ENCODE measurements around the gene IGSF21. TPM values are rescaled to one million over a fixed set of nuclear protein-coding genes. Genes with fewer than 3 reads are reported as not detected.

The IGSF21 gene
- total RNA-seq, 1 donor from 2014 or later, result 4.4 TPM

DNA sequence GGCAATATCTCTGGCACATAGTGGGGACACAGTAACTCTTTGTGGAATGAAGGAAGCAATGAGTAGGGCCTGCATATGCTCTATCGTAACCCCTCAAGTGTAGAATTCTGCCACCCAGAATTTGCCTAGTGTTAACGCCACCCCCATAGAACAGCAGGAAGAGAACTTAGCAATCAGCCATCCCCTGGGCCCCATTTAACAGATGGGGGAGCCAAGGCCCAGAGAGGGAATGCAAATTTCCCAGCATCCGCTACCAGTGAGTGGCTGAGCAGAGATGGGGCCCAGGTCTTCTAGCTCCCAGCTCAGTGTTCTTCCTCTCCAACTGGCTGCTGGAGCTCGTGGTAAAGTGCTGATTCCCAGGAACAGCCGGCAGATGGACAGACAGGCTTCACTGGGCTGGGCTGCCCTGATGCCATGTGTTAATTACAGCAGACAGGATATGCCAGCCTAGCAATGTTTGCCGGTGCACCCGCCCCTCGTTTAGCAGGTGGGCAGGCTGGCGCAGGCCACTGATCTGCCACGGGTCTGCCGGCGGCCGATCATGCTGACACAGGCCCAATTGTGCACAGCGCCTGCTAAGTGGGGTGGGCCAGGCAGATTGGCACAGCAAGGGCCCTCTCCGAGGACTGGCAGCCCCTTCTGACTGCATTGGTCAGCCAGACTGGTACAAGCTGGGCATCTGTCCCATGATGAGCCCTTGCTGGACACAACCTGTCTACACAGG, 171.9 kb downstream of the IGSF21 start:
- peaks cover 9% of the 10 kb centered on the region for H3K27me3 Mint-ChIP-seq (ENCODE audit: unreplicated experiment)
- H3K36me3 Mint-ChIP-seq (ENCODE audit: low read depth, unreplicated experiment), result no peaks in the 10 kb centered on the region
- H3K9me3 Mint-ChIP-seq (ENCODE audit: unreplicated experiment), result no peaks in the 10 kb centered on the region
- TF ChIP-seq, protein P1, sequence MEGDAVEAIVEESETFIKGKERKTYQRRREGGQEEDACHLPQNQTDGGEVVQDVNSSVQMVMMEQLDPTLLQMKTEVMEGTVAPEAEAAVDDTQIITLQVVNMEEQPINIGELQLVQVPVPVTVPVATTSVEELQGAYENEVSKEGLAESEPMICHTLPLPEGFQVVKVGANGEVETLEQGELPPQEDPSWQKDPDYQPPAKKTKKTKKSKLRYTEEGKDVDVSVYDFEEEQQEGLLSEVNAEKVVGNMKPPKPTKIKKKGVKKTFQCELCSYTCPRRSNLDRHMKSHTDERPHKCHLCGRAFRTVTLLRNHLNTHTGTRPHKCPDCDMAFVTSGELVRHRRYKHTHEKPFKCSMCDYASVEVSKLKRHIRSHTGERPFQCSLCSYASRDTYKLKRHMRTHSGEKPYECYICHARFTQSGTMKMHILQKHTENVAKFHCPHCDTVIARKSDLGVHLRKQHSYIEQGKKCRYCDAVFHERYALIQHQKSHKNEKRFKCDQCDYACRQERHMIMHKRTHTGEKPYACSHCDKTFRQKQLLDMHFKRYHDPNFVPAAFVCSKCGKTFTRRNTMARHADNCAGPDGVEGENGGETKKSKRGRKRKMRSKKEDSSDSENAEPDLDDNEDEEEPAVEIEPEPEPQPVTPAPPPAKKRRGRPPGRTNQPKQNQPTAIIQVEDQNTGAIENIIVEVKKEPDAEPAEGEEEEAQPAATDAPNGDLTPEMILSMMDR (IDR thresholded peaks at IDR 0.05; ENCODE audit: unreplicated experiment), result no peak
- no peak overlapping the region for H3K4me3 Mint-ChIP-seq (ENCODE audit: unreplicated experiment)
- no peak for DNase-seq (ENCODE audit: low spot score)
- H3K27ac Mint-ChIP-seq (ENCODE audit: unreplicated experiment), result no peak overlapping the region
- peaks cover 2% of the 10 kb centered on the region for H3K4me1 Mint-ChIP-seq (ENCODE audit: unreplicated experiment)

DNA sequence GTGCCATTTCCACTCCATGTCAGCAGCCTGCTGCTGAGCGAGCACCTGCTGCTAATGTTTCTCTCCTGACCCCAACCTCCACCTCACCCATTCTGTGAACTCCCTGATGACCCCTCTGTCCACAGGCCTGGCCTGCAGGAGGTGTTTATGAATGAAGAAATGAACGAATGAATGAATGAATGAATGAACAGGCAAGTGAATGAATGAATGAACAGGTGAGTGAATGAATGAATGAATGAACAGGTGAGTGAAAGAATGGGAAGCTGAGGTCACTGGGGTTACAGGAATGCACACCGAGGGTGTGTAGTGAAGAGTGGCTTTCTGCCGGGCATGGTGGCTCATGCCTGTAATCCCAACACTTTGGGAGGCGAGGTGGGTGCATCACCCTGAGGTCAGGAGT, 173.4 kb downstream of the IGSF21 start:
- H3K4me3 Mint-ChIP-seq (ENCODE audit: unreplicated experiment), result no peak overlapping the region
- no peaks in the 10 kb centered on the region for H3K36me3 Mint-ChIP-seq (ENCODE audit: low read depth, unreplicated experiment)
- H3K4me1 Mint-ChIP-seq (ENCODE audit: unreplicated experiment), result peaks cover 2% of the 10 kb centered on the region
- DNase-seq (ENCODE audit: low spot score), result no peak
- H3K27me3 Mint-ChIP-seq (ENCODE audit: unreplicated experiment), result peaks cover 9% of the 10 kb centered on the region
- no peaks in the 10 kb centered on the region for H3K9me3 Mint-ChIP-seq (ENCODE audit: unreplicated experiment)
- no peak overlapping the region for H3K27ac Mint-ChIP-seq (ENCODE audit: unreplicated experiment)
- TF ChIP-seq, protein P1 (IDR thresholded peaks at IDR 0.05; ENCODE audit: unreplicated experiment), result no peak

DNA sequence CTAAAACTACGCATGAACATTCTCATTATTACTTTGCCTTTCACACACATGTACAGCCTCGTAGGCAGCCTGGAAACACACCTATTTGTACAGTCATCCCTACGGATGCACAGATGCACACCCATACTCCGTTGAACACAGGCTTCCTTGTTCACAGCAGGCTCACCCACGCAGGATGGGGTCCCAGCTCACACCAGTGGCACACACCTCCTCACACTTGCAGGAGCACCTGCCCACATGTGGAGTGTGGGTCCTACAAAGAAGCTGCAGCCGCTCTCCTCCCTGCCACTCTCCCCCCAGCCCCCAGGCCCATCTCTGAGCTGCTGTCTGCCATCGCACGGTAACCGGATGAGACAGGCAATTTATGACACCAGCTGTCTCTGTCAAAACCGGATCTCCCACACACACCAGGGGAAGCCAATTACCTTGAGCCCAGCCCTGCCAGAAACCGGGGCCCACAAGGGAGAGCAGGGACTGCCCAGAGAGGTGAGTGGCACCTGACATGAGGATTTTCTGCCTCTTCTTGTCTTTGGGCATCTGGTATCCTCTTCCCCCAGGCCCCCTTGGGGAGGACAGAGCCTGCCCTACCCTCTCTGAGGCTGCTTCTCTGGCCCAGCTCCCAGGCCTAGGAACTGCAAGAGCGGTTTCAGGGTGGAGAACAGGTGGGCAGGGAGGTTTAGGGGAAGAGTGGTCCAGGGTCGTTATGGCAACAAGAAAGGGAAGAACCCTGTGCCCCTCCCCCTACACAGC, 175.4 kb downstream of the IGSF21 start:
- Mint-ChIP-seq H3K4me3 (ENCODE audit: unreplicated experiment) (no peak overlapping the region), H3K27ac (ENCODE audit: unreplicated experiment) (no peak overlapping the region), H3K36me3 (ENCODE audit: low read depth, unreplicated experiment) (no peaks in the 10 kb centered on the region), H3K9me3 (ENCODE audit: unreplicated experiment) (no peaks in the 10 kb centered on the region), H3K4me1 (ENCODE audit: unreplicated experiment) (peaks cover 2% of the 10 kb centered on the region), H3K27me3 (ENCODE audit: unreplicated experiment) (peaks cover 9% of the 10 kb centered on the region)
- TF ChIP-seq, protein P1 (IDR thresholded peaks at IDR 0.05; ENCODE audit: unreplicated experiment), result no peak
- DNase-seq (ENCODE audit: low spot score), result no peak

DNA sequence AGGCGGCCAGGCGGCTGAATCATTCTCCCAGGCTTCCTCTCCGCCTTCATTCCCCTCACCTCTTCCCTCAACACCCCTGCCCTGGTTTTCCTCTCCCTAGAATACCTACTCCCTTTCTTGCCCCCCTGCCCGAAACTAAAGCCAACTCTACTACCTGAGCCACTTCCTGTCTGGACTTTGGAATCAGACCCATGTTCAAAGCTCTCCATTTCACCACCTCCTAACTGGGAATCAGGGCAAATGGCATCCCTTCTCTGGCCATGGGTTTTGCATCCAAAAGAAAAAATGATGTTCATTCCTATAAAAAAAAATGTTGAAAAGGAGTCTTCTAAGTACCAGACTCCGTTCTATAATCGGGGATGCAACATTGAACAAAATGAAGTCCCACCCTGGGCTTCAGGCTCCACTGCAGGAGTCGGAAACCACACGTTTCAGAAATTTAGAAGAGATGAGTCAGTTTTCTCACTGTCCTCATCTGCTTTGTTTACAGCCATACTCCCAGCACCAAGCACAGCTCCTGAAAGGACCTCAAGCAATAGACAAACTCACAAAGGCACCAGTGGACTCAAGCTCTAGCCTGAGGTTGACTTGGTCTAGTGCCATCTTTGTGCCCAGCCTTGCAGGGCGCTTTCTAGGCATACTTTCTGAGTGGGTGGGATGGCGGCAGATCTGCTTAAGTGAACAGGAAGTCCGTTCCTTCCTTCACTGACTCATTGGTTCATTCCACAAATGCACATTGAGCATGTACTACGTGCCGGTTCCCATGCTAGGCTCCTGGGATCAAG, 176.2 kb downstream of the IGSF21 start:
- Mint-ChIP-seq H3K27me3 (ENCODE audit: unreplicated experiment) (peaks cover 12% of the 10 kb centered on the region), H3K36me3 (ENCODE audit: low read depth, unreplicated experiment) (no peaks in the 10 kb centered on the region), H3K27ac (ENCODE audit: unreplicated experiment) (no peak overlapping the region), H3K9me3 (ENCODE audit: unreplicated experiment) (no peaks in the 10 kb centered on the region), H3K4me1 (ENCODE audit: unreplicated experiment) (peaks cover under 1% of the 10 kb centered on the region), H3K4me3 (ENCODE audit: unreplicated experiment) (no peak overlapping the region)
- TF ChIP-seq, protein P1 (IDR thresholded peaks at IDR 0.05; ENCODE audit: unreplicated experiment), result no peak
- DNase-seq (ENCODE audit: low spot score), result no peak
